Gastrocnemius medialis (tissue), 4 donors: ENCODE data around the gene DBF4B. TPM values are rescaled to one million over a fixed set of nuclear protein-coding genes. Genes with fewer than 3 reads are reported as not detected.

ENCODE experiments used
- ATAC-seq, 2 donors: fragments of 150-250 bp; one replicate each; pipeline ENCODE4 v1.9.1; 2016
- DNase-seq, 2 donors: peaks; one replicate each; pipeline ENCODE4 v3.0.0-alpha.2; 2019
- H3K27ac ChIP-seq, 4 donors: fragments of 200-600 bp; sonication (generic); 1 replicate in 1 of 4; 2 replicates in 3 of 4; pipeline ENCODE4 v1.5.1; 2016 to 2018; ENCODE audit warnings: mild to moderate bottlenecking in 2 of 4, moderate library complexity in 1 of 4
- H3K27me3 ChIP-seq, 3 donors: fragments of 200-600 bp; sonication (generic) in 2 of 3; 1 replicate in 1 of 3; 2 replicates in 2 of 3; pipeline versions ENCODE4 v1.5.1 to v1.6.0; 2016 to 2019; ENCODE audit warnings: mild to moderate bottlenecking in 1 of 3, moderate library complexity in 1 of 3
- H3K36me3 ChIP-seq, 2 donors: fragments of 200-600 bp; sonication (generic) in 1 of 2; one replicate each; pipeline ENCODE4 v1.5.1; 2017 to 2018
- H3K4me1 ChIP-seq, 2 donors: fragments of 200-600 bp; sonication (generic) in 1 of 2; one replicate each; pipeline ENCODE4 v1.5.1; 2016 to 2017; ENCODE audit warnings: mild to moderate bottlenecking in 2 of 2
- H3K4me3 ChIP-seq, 4 donors: fragments of 200-600 bp; sonication (generic) in 3 of 4; 1 replicate in 1 of 4; 2 replicates in 3 of 4; pipeline ENCODE4 v1.5.1; 2016 to 2019; ENCODE audit warnings: mild to moderate bottlenecking in 2 of 4
- H3K9me3 ChIP-seq, 3 donors: fragments of 200-600 bp; sonication (generic) in 2 of 3; 1 replicate in 1 of 3; 2 replicates in 2 of 3; pipeline ENCODE4 v1.5.1; 2016 to 2019
- CTCF ChIP-seq, 5 experiments: fragments of 450-650 bp in 3 of 5; fragments of 200-600 bp in 2 of 5; sonication (generic) in 2 of 5; IDR thresholded peaks in 4 of 5; conservative IDR thresholded peaks in 1 of 5; 1 replicate in 4 of 5; 2 replicates in 1 of 5; pipeline ENCODE4 v1.5.1; 2016 to 2019; ENCODE audit warnings: antibody characterized with exemption in 5 of 5, mild to moderate bottlenecking in 3 of 5, moderate library complexity in 3 of 5
- POLR2A ChIP-seq, 2 donors: fragments of 450-650 bp; IDR thresholded peaks; one replicate each; pipeline ENCODE4 v1.6.1; 2017; ENCODE audit warnings: antibody characterized with exemption in 2 of 2, mild to moderate bottlenecking in 2 of 2, moderate library complexity in 2 of 2
- in situ Hi-C, 4 donors: fragments of 200-750 bp; cut with MboI; loops; one replicate each; pipeline versions ENCODE4 v1.15.0 to v1.8.0; 2017; ENCODE audit warnings: low sequenced_read_pairs in 4 of 4
- intact Hi-C: fragments of 100-400 bp; cut with DNase I; formaldehyde crosslinking; loops from one replicate; pipeline ENCODE4 v1.15.1; 2023; ENCODE audit warnings: low total_unique reads
- total RNA-seq, 4 donors: library from RNA; depleted of rRNA; stranded (reverse); fragments of >200 nt; gene quantifications; one replicate each; pipeline versions ENCODE4 v1.1.0 to v1.2.3, GENCODE V29; 2016

Gene DBF4B
- total RNA-seq, 4 donors from 2014 or later = 0.63 to 2.9 (median 1.7) TPM

DNA sequence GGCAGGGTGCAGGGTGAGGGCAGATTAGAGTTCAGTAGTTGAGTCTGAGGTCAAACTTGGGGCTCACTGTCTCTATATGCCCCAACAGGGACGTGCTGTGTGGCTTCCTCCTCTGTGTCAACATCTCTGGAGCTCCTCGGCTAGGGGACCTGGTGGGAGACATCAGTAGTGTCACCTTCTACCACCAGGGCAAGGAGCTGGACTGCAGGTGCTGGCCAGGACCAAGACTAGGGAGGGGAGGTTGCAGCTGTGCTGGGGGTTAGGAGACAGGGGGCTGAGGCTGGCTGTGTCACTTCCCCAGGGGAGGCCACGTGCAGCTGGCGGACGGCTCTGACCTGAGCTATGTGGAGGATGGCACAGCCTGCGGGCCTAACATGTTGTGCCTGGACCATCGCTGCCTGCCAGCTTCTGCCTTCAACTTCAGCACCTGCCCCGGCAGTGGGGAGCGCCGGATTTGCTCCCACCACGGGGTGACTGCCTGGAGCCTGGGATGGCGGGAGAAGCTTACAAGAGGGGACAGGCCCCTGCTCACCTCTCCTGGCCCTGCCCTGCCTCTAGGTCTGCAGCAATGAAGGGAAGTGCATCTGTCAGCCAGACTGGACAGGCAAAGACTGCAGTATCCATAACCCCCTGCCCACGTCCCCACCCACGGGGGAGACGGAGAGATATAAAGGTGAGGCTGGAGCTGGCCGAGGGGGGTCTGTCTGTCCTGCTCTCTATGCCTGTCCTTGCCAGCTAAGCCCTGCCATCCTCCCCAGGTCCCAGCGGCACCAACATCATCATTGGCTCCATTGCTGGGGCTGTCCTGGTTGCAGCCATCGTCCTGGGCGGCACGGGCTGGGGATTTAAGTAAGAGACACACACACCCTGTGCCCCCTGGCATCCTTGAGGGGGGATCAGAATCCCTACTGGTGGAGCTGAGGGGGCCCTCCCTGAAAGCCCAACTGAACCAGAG lies 69.2 kb downstream of the DBF4B start:
- Histone ChIP-seq H3K27ac (no peak overlapping the region), H3K36me3 (no peaks in the 10 kb centered on the region), H3K4me3 (no peak overlapping the region), H3K27me3 (peaks cover 0 to 15% (median 4%) of the 10 kb centered on the region in 3 donors), H3K4me1 (peaks cover 9 to 14% of the 10 kb centered on the region in 2 donors), H3K9me3 (no peaks in the 10 kb centered on the region)
- in situ Hi-C loops = loop anchor here (5.0 to 25.0 kb wide), 4 partner anchors 87 to 247 kb away; no protein-coding TSS in a partner anchor
- ATAC-seq = no peak
- DNase-seq = no peak
- no peak for TF ChIP-seq POLR2A (IDR thresholded peaks at IDR 0.05)
- TF ChIP-seq CTCF (IDR thresholded peaks at IDR 0.05 in 4 of 5, conservative IDR thresholded peaks at IDR 0.05 in 1 of 5) = no peak
- intact Hi-C loops = no loop called here

DNA sequence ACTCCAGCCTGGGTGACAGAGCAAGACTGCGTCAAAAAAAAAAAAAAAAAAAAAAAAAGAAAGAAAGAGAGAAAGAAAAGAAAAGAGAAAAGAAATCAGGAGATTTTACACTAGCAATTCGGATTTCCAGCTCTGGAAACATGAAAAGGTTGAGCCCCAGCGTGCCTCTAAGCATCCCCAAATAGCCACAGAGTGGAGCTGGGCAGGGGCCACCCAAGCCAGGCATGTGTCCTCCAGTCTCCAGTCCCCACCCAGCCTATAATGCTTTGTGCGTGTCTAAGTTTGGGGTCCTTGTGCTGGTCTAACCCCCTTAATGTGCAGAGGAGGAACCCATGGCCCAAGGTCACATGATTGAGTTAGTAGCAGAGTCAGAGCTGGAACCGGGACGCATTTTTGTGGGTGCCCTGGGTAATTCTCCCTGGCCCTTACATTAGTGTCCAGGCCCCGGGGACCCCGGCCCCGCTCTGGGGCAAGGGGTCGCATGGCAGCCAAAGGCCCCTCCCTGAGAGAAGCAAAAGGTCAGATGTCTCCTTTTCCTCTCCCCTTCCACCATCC lies 70.3 kb downstream of the DBF4B start:
- intact Hi-C loops = no loop called here
- in situ Hi-C loops = loop anchor here (5.0 to 25.0 kb wide), 4 partner anchors 86 to 246 kb away; no protein-coding TSS in a partner anchor
- Histone ChIP-seq H3K4me3 (peak overlapping the region in 2 of 4 donors; percentile 27 to 46), H3K4me1 (peaks cover 9 to 14% of the 10 kb centered on the region in 2 donors), H3K27me3 (peaks cover 0 to 6% (median under 1%) of the 10 kb centered on the region in 3 donors), H3K27ac (no peak overlapping the region), H3K9me3 (no peaks in the 10 kb centered on the region), H3K36me3 (no peaks in the 10 kb centered on the region)
- no peak for DNase-seq
- no peak for TF ChIP-seq POLR2A (IDR thresholded peaks at IDR 0.05)
- no peak for TF ChIP-seq CTCF (IDR thresholded peaks at IDR 0.05 in 4 of 5, conservative IDR thresholded peaks at IDR 0.05 in 1 of 5)
- ATAC-seq = no peak

DNA sequence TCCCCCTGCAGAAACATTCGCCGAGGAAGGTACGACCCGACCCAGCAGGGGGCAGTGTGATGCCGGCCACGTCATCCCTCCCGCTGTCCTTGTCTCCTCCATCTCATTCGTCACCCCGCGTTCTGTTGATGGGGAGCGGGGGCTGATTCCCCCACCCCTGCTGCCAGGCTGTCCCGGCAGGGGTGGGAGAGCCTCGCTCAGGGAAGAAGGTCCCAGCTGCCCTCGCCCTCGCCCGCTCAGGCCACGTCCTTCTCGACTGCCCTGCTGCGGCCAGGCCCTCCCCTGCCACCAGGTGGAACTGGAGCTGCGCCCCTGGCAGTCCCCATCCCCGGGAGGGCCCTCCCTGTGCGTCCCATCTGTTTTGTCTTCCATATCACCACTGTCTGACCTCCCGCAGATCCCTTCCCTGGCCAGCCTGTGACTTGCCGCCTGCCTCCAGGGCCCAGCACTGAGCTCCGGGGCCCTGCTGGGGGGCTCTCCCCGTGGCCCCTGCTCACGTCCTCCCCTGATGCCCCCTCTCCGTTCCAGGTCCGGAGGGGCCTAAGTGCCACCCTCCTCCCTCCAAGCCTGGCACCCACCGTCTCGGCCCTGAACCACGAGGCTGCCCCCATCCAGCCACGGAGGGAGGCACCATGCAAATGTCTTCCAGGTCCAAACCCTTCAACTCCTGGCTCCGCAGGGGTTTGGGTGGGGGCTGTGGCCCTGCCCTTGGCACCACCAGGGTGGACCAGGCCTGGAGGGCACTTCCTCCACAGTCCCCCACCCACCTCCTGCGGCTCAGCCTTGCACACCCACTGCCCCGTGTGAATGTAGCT lies 71.0 kb downstream of the DBF4B start:
- no peak for TF ChIP-seq POLR2A (IDR thresholded peaks at IDR 0.05)
- peak; percentile 64 to 83 (median 75) for TF ChIP-seq CTCF (IDR thresholded peaks at IDR 0.05 in 4 of 5, conservative IDR thresholded peaks at IDR 0.05 in 1 of 5)
- DNase-seq = peak; percentile 15 to 51
- H3K27me3 ChIP-seq = no peaks in the 10 kb centered on the region
- in situ Hi-C loops (loop anchor here (5.0 to 25.0 kb wide), 4 partner anchors 85 to 245 kb away; no protein-coding TSS in a partner anchor), intact Hi-C loops (no loop called here)
- peak in 1 of 2 donors; percentile 22 for ATAC-seq
- H3K4me3 ChIP-seq = peak overlapping the region; percentile 20 to 46 (median 36)
- no peak overlapping the region for H3K27ac ChIP-seq
- no peaks in the 10 kb centered on the region for H3K36me3 ChIP-seq
- peaks cover 9 to 14% of the 10 kb centered on the region in 2 donors for H3K4me1 ChIP-seq
- no peaks in the 10 kb centered on the region for H3K9me3 ChIP-seq

- H3K27me3 ChIP-seq = no peaks in the 10 kb centered on the region
- in situ Hi-C loops (loop anchor here in 1 of 4 donors (25.0 kb wide), 1 partner anchor 232 kb away; no protein-coding TSS in a partner anchor), intact Hi-C loops (no loop called here)
- no peak overlapping the region for H3K4me3 ChIP-seq
- ATAC-seq = no peak
- peaks cover 7 to 11% of the 10 kb centered on the region in 2 donors for H3K4me1 ChIP-seq
- no peaks in the 10 kb centered on the region for H3K36me3 ChIP-seq
- H3K9me3 ChIP-seq = no peaks in the 10 kb centered on the region
- DNase-seq = no peak
- TF ChIP-seq POLR2A (IDR thresholded peaks at IDR 0.05) (no peak), CTCF (IDR thresholded peaks at IDR 0.05 in 4 of 5, conservative IDR thresholded peaks at IDR 0.05 in 1 of 5) (no peak)
- H3K27ac ChIP-seq = no peak overlapping the region
These were observed 71.7 kb downstream of the DBF4B start for GRCh38 chr17:44780161-44780560.
